GM06990 (cell line): ENCODE results near the gene PLA2G12A.

Experiments
- DNase-seq: peaks from one replicate; pipeline ENCODE4 v3.0.0-alpha.2; 2011; ENCODE audit not compliant: insufficient read length; ENCODE audit errors: extremely low read depth
- H3K27me3 ChIP-seq: replicated peaks from 2 replicates; pipeline ENCODE4 v1.6.0; 2011; ENCODE audit warnings: low read length; ENCODE audit not compliant: control insufficient read depth, insufficient read depth
- H3K36me3 ChIP-seq: 2 replicates; pipeline ENCODE4 v1.5.1; 2011; ENCODE audit warnings: low read length; ENCODE audit not compliant: control insufficient read depth, insufficient read depth
- H3K4me3 ChIP-seq: replicated peaks from 2 replicates; pipeline ENCODE4 v1.5.1; 2011; ENCODE audit warnings: low read depth, mild to moderate bottlenecking, control low read depth, low read length
- TF ChIP-seq, protein P1 (sequence below): IDR thresholded peaks from 2 replicates; pipeline ENCODE4 v1.5.1; 2011; ENCODE audit warnings: low read length, control low read depth, mild to moderate bottlenecking, inconsistent platforms; ENCODE audit not compliant: insufficient read depth, poor library complexity, severe bottlenecking

PLA2G12A gene

DNA sequence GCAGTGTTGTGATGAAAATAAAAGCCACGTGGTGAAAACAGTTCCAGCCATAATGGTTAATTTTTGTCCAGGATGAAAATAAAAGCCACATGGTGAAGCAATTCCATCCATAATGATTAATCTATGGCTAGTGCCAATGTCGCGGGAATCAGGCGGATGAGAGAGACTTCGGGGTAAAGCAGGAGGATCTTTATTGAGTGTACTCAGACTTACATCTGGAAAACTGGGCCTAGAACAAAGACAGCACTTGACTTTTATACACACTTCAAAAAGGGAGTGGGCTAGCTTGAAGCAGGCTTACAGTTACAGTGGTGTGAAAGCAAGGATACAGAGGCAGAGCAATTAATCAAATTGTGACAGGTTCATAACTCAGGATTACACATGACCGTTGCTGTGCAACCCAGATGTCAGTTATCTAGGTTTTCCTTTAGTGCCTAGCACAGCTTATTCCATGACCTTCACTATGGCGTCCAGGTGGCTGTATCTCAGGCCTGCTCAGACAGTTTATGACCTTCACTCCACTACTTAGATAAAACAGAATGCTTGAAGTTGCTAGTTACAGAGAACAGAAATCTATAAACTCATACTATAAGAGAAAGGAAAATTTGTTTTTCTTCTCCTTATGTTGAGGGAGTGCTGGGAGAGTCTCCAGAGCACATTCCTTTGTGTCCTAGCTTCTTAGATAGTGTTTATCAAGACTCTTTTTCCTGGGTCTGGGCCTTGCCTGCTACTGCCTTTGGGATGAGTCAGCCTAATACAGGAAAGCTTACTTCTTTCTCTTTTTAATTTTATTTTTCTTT is 5.9 kb upstream of the PLA2G12A start:
- Histone ChIP-seq H3K4me3 (no peak overlapping the region), H3K36me3 (no peaks in the 10 kb centered on the region), H3K27me3 (no peaks in the 10 kb centered on the region)
- DNase-seq: no peak
- TF ChIP-seq, protein P1, sequence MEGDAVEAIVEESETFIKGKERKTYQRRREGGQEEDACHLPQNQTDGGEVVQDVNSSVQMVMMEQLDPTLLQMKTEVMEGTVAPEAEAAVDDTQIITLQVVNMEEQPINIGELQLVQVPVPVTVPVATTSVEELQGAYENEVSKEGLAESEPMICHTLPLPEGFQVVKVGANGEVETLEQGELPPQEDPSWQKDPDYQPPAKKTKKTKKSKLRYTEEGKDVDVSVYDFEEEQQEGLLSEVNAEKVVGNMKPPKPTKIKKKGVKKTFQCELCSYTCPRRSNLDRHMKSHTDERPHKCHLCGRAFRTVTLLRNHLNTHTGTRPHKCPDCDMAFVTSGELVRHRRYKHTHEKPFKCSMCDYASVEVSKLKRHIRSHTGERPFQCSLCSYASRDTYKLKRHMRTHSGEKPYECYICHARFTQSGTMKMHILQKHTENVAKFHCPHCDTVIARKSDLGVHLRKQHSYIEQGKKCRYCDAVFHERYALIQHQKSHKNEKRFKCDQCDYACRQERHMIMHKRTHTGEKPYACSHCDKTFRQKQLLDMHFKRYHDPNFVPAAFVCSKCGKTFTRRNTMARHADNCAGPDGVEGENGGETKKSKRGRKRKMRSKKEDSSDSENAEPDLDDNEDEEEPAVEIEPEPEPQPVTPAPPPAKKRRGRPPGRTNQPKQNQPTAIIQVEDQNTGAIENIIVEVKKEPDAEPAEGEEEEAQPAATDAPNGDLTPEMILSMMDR: no peak

GRCh38 chr4:109733728-109734127 is 3.9 kb upstream of the PLA2G12A start:
- TF ChIP-seq, protein P1: no peak
- Histone ChIP-seq H3K4me3 (no peak overlapping the region), H3K36me3 (no peaks in the 10 kb centered on the region), H3K27me3 (no peaks in the 10 kb centered on the region)
- DNase-seq: no peak

DNA sequence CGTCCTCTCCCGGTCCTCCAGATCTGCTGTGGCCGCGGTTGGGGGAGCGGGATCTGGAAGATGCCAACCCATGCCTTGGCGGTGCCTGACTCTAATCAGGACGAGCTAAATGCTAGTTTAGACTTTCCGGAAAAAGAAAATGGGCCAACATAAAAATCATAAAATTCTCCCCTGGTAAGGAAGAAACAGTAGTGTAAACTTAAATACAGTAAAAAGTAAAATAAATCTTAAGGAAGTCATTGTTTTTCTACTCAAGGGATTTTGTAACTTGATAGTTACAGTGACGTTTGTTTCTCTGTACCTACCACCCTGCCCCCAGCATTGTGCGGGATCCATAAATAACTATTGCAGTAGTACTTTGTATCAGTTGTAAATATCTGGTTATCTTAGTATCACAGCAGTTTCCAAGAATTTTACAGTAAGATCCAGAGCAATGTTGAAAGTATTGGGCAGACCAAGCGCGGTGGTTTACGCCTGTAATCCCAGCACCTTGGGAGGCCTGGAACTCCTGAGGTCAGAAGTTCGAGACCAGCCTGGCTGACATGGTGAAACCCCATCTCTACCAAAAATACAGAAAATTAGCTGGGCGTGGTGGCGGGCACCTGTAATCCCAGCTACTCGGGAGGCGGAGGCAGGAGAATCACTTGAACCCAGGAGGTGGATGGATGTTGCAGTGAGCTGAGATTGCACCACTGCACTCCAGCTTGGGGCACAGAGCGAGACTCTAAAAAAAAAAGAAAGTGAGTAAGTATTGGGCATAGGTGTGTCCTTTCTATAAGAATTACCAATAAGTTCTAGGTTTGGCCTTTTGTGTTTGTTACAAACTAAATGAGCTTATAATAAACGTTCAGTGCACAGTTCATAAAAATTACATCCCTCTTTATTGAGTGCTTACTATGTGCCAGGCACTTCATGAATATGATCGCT is 1.0 kb upstream of the PLA2G12A start:
- DNase-seq: no peak
- no peaks in the 10 kb centered on the region for H3K36me3 ChIP-seq
- H3K27me3 ChIP-seq: no peaks in the 10 kb centered on the region
- peak overlapping the region; percentile 83 for H3K4me3 ChIP-seq
- TF ChIP-seq, protein P1: no peak

DNA sequence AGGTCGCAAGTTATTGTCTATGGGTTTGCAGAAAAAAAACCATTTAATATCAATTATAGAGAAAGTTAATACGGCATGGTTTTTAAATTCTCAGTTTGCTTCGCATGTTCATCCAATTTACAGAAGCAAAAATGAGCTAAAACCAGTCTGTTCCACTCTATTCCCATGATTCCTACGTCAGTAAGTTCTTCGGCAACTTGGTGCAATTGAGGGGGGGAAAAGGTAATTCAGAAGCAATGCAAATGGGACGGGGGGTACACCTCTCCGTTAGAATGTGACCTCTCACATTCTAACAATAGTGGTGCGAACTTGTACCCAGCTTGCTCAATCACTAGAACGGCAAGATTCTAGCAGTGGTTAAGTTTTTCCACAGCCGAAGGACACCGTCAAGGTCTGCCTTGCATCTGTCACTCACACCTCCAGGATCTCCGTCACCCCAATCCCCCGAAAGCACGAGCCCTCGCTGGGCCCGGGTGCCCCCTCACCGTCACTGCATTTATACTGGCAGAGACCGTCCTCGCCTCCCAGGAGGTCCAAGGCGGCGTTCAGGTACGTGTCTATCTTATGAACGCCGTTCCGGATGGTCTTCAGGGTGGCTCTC is 653 bp downstream of the PLA2G12A start:
- DNase-seq: no peak
- H3K4me3 ChIP-seq: peak overlapping the region; percentile 85
- no peaks in the 10 kb centered on the region for H3K27me3 ChIP-seq
- no peaks in the 10 kb centered on the region for H3K36me3 ChIP-seq
- TF ChIP-seq, protein P1: no peak

DNA sequence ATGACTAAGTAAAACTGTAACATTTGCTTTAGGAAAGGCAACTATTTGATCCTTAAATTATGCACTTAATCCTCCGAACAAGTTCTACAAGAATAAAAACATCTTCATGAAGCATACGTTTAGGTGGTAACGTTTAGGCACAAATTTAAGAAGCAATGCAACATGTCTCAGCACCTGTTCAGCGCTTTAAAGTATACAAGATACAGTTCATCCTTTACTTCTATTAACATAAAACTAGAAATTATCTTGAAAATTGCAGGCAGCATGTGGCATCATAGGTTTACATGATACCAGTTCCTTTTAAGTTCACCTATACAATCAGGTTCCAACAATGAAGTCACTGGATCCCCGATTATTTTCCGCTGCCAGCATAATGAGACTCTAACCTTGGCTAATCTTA is 1.5 kb downstream of the PLA2G12A start:
- Histone ChIP-seq H3K27me3 (no peaks in the 10 kb centered on the region), H3K36me3 (no peaks in the 10 kb centered on the region), H3K4me3 (no peak overlapping the region; the same call in 1 of the 2 replicates)
- DNase-seq: no peak
- TF ChIP-seq, protein P1: no peak
